Neuronal stem cell (in vitro differentiated cells): ENCODE results near the gene SULF2.

Experiments
- DNase-seq: peaks from one replicate; pipeline ENCODE4 v3.0.0-alpha.2; 2013; ENCODE audit warnings: low spot score
- H2AFZ ChIP-seq: one replicate; pipeline ENCODE4 v1.6.1; 2013; ENCODE audit warnings: mild to moderate bottlenecking, low read length, inconsistent platforms
- H2AK5ac ChIP-seq: 2 replicates; pipeline ENCODE4 v1.6.1; 2013; ENCODE audit warnings: low read depth, mild to moderate bottlenecking, inconsistent platforms, low read length, moderate library complexity, mixed read lengths
- H2BK120ac ChIP-seq: 2 replicates; pipeline ENCODE4 v1.6.1; 2013; ENCODE audit warnings: low read depth, mild to moderate bottlenecking, inconsistent platforms, low read length, moderate library complexity, mixed read lengths
- H2BK12ac ChIP-seq: one replicate; pipeline ENCODE4 v1.6.1; 2013; ENCODE audit warnings: low read length, inconsistent platforms
- H2BK15ac ChIP-seq: 2 replicates; pipeline ENCODE4 v1.6.1; 2013; ENCODE audit warnings: mild to moderate bottlenecking, low read length, inconsistent platforms, mixed read lengths
- H2BK5ac ChIP-seq: one replicate; pipeline ENCODE4 v1.6.1; 2013; ENCODE audit warnings: inconsistent platforms, mild to moderate bottlenecking, low read length, moderate library complexity
- H3K14ac ChIP-seq: one replicate; pipeline ENCODE4 v1.6.1; 2013; ENCODE audit warnings: low read length, inconsistent platforms
- H3K18ac ChIP-seq: 2 replicates; pipeline ENCODE4 v1.6.1; 2013; ENCODE audit warnings: low read length, inconsistent platforms
- H3K23ac ChIP-seq: 2 replicates; pipeline ENCODE4 v1.6.1; 2013; ENCODE audit warnings: low read depth, mild to moderate bottlenecking, mixed read lengths, low read length, inconsistent platforms; ENCODE audit not compliant: poor library complexity
- H3K27ac ChIP-seq: replicated peaks from 3 replicates; pipeline ENCODE4 v1.5.1; 2013; ENCODE audit warnings: low read length, inconsistent platforms
- H3K27me3 ChIP-seq, 3 experiments: 2 replicates each; pipeline ENCODE4 v1.6.1; 2013; ENCODE audit warnings: low read length in 3 of 3, mild to moderate bottlenecking in 2 of 3, inconsistent platforms in 1 of 3, low read depth in 1 of 3, mixed read lengths in 1 of 3, moderate library complexity in 1 of 3; ENCODE audit not compliant: control insufficient read depth in 3 of 3, insufficient read depth in 3 of 3
- H3K36me3 ChIP-seq, 2 donors: replicated peaks in 1 of 2; 2 replicates each; pipeline ENCODE4 v1.6.1; 2013; ENCODE audit warnings: low read length in 2 of 2; ENCODE audit not compliant: control insufficient read depth in 2 of 2, insufficient read depth in 2 of 2
- H3K4ac ChIP-seq: 2 replicates; pipeline ENCODE4 v1.6.1; 2013; ENCODE audit warnings: inconsistent platforms, mild to moderate bottlenecking, low read length, moderate library complexity
- H3K4me1 ChIP-seq, 2 donors: 1 replicate in 1 of 2; 2 replicates in 1 of 2; pipeline ENCODE4 v1.6.1; 2013; ENCODE audit warnings: low read length in 2 of 2, low read depth in 1 of 2; ENCODE audit not compliant: control insufficient read depth in 2 of 2, insufficient read depth in 1 of 2
- H3K4me2 ChIP-seq: one replicate; pipeline ENCODE4 v1.6.1; 2013; ENCODE audit warnings: mild to moderate bottlenecking, low read length, inconsistent platforms; ENCODE audit not compliant: insufficient read depth, poor library complexity, severe bottlenecking
- H3K4me3 ChIP-seq, 2 donors: 2 replicates each; pipeline ENCODE4 v1.5.1; 2013; ENCODE audit warnings: low read length in 2 of 2, mild to moderate bottlenecking in 2 of 2, inconsistent platforms in 1 of 2, moderate library complexity in 1 of 2
- H3K79me1 ChIP-seq: one replicate; pipeline ENCODE4 v1.6.1; 2013; ENCODE audit warnings: low read depth, mild to moderate bottlenecking, inconsistent platforms, low read length, moderate library complexity
- H3K9ac ChIP-seq: one replicate; pipeline ENCODE4 v1.6.1; 2013; ENCODE audit warnings: mild to moderate bottlenecking, low read depth, low read length, inconsistent platforms; ENCODE audit not compliant: poor library complexity
- H3K9me3 ChIP-seq, 2 donors: replicated peaks in 1 of 2; 2 replicates each; pipeline versions ENCODE3 to v1.6.1; 2013; ENCODE audit warnings: low read length in 2 of 2, mild to moderate bottlenecking in 2 of 2, inconsistent platforms in 1 of 2, low read depth in 1 of 2, mixed read lengths in 1 of 2, moderate library complexity in 1 of 2; ENCODE audit not compliant: control insufficient read depth in 2 of 2, insufficient read depth in 1 of 2
- H4K8ac ChIP-seq: one replicate; pipeline ENCODE4 v1.6.1; 2013; ENCODE audit warnings: low read depth, mild to moderate bottlenecking, inconsistent platforms, low read length, moderate library complexity
- H4K91ac ChIP-seq: one replicate; pipeline ENCODE4 v1.6.1; 2013; ENCODE audit warnings: low read length, low read depth, mild to moderate bottlenecking, inconsistent platforms; ENCODE audit not compliant: poor library complexity
- WGBS, 2 donors: extraction: QIAGEN DNeasy Blood & Tissue Kit; methylation state at CpG; one replicate each; pipeline ENCODE4 v1.1.7; 2013; ENCODE audit warnings: missing lambda C conversion rate in 2 of 2, mixed read lengths in 1 of 2; ENCODE audit not compliant: insufficient read length in 2 of 2, insufficient replicate concordance in 1 of 2; ENCODE audit errors: extremely low coverage in 2 of 2; 5-methylcytosine and 5-hydroxymethylcytosine counted together

The SULF2 gene

DNA sequence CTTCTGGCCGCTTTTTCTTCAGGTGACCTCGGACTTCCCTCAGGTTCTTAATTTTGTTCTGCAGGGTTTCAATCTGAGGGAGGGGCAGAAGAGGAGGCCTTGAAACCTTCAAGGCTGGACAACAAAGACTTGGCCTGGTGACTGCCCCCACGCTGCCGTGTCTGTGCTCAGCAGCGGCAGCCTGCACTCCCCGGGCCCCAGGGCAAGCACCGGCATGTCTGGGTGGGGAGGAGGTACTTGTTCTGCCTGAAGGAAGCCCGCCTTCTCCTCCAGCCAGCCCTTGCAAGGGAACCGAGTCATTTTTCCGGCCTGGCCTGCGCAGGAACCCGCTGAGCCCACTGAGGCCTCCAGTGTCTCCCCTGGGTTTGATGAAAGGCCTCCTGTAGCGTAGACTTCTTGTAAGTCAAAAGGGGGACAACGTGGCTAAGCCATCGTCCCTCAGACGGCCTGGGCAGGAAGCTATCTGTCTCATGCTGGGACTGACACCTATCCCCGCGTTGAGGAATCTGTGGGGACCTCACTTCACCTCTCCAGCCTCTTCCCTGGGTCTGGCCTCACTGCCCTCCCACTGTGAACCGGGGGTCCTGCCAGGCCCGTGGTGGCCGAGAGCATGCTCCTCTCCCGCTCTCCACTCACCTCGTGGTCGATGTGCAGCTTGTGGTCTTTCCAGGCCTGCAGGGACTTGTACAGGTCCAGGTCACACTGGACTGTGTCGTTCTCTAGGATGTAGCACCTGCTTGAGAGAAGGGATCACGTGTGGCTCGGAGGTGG, 119.9 kb downstream of the SULF2 start:
- H3K14ac ChIP-seq = no peak overlapping the region
- H3K9ac ChIP-seq = peak overlapping the region; percentile 45
- H3K27ac ChIP-seq = no peak overlapping the region
- H2AFZ ChIP-seq = no peak overlapping the region
- H2BK5ac ChIP-seq = peak overlapping the region; percentile 45
- H2BK120ac ChIP-seq = peak overlapping the region; percentile 26
- no peaks in the 10 kb centered on the region for H3K79me1 ChIP-seq
- DNase-seq = no peak
- H3K4me2 ChIP-seq = no peak overlapping the region
- H2BK15ac ChIP-seq = peak overlapping the region; percentile 75
- no peaks in the 10 kb centered on the region for H3K9me3 ChIP-seq
- peak overlapping the region; percentile 44 for H3K23ac ChIP-seq
- peaks cover 12 to 42% of the 10 kb centered on the region in 2 donors for H3K36me3 ChIP-seq
- no peaks in the 10 kb centered on the region for H3K27me3 ChIP-seq
- H3K18ac ChIP-seq = peak overlapping the region; percentile 66
- peak overlapping the region; percentile 42 for H3K4ac ChIP-seq
- no CpG with 5 or more reads among the region's 27 CpGs for WGBS, 2 donors
- peak overlapping the region; percentile 59 for H2AK5ac ChIP-seq
- peak overlapping the region; percentile 22 for H4K91ac ChIP-seq
- peaks cover 4 to 14% of the 10 kb centered on the region in 2 donors for H3K4me1 ChIP-seq
- peak overlapping the region; percentile 41 for H2BK12ac ChIP-seq
- H4K8ac ChIP-seq = peak overlapping the region; percentile 32
- no peak overlapping the region for H3K4me3 ChIP-seq

DNA sequence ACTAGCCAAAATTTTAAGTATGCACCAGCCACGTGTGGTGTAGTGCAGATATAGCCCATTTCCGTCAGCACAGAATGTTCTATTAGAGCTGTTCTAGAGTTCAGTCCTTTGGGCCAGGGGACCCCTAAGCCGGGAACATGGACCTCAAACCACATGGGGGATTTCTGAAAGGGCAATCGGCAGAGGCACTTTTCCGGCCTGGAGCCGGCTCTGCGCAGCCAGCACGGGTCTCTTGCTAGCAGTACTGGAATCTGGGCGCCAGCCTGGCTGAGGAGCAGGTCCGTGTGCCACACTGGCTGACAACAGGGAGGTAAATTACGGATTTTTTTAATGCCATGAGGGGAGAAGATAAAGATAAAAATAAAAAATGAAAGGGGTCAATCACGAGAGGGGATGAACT, 120.5 kb downstream of the SULF2 start:
- H2BK120ac ChIP-seq = no peak overlapping the region
- H2AFZ ChIP-seq = no peak overlapping the region
- 100% methylated on average over 2 of the region's 12 CpGs; no CpG with 5 or more reads in 1 of the 2 donors for whole genome bisulfite sequencing, 2 donors
- no peak overlapping the region for H4K8ac ChIP-seq
- H3K18ac ChIP-seq = no peak overlapping the region
- no peaks in the 10 kb centered on the region for H3K79me1 ChIP-seq
- H3K4ac ChIP-seq = no peak overlapping the region
- no peak overlapping the region for H2BK5ac ChIP-seq
- no peak for DNase-seq
- no peak overlapping the region for H3K4me2 ChIP-seq
- H3K27me3 ChIP-seq = no peaks in the 10 kb centered on the region
- H2BK15ac ChIP-seq = no peak overlapping the region
- no peak overlapping the region for H4K91ac ChIP-seq
- no peaks in the 10 kb centered on the region for H3K9me3 ChIP-seq
- no peak overlapping the region for H2BK12ac ChIP-seq
- H3K4me3 ChIP-seq = no peak overlapping the region
- H3K14ac ChIP-seq = no peak overlapping the region
- no peak overlapping the region for H3K23ac ChIP-seq
- peaks cover 12 to 48% of the 10 kb centered on the region in 2 donors for H3K36me3 ChIP-seq
- H3K27ac ChIP-seq = no peak overlapping the region
- H2AK5ac ChIP-seq = no peak overlapping the region
- H3K9ac ChIP-seq = no peak overlapping the region
- peaks cover 4 to 14% of the 10 kb centered on the region in 2 donors for H3K4me1 ChIP-seq

DNA sequence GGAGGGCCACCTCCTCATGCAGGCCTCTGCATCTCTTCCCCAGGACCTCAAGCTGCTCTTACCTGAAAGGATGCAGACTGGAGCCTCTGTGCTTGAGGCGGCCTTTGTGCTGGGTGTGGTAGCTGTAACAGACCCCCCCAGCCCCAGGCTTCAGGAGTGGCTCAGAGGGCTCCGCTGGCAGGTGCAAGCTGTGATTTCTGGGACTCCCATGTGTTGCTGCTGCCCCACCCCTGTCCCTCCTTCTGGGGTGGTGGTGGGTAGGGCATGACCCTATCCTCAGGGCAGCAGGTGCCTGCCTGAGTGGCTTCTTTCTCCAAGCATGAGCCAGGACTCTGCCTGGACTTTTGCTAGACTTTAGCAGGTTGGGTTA, 121.2 kb downstream of the SULF2 start:
- Histone ChIP-seq H3K79me1 (no peaks in the 10 kb centered on the region), H3K4me3 (no peak overlapping the region)
- no peak for DNase-seq

DNA sequence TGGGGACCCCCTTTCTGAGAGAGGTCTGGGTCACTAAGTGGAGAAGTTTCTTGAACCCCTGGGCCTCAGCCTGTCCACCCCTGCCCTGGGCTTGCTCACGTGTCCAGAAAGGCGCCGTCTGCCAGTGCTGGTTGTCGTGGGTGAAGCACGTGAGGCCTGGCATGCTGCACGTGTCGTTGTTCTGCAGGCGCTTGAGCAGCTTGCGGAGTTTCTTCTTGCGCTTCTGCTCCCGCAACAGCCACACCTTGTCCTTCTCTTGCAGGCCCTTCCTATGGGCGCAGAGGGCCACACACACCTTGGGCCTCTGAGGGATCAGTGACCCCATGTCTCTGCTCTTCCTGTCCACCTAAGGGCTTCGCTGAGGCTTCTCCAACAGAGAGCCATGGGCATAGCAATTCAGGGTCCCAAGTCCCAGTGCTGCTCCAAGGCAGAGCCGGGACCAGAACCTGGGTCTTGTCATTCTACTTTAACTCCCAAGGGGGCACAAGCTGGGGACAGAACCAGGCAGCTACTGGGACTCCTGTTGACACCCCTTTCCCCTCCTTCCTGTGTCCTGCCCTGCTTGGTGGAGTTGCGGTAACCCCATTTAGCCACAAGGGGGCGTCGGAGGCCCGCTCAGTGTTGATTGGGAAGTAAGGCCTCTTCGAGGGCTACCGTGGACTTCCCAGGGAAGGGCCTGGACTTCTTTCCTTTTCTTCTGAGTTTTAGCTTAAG, 121.8 kb downstream of the SULF2 start:
- H3K27ac ChIP-seq = no peak overlapping the region
- H2AK5ac ChIP-seq = no peak overlapping the region
- H3K4me1 ChIP-seq = peaks cover 4 to 14% of the 10 kb centered on the region in 2 donors
- H2AFZ ChIP-seq = peak overlapping the region; percentile 14
- H3K4ac ChIP-seq = no peak overlapping the region
- H3K9ac ChIP-seq = no peak overlapping the region
- DNase-seq = peak; percentile 85
- H3K79me1 ChIP-seq = no peaks in the 10 kb centered on the region
- no peak overlapping the region for H3K18ac ChIP-seq
- H4K8ac ChIP-seq = no peak overlapping the region
- no peak overlapping the region for H4K91ac ChIP-seq
- no peak overlapping the region for H3K23ac ChIP-seq
- H2BK5ac ChIP-seq = no peak overlapping the region
- no peak overlapping the region for H2BK120ac ChIP-seq
- H3K14ac ChIP-seq = no peak overlapping the region
- peaks cover 10 to 60% of the 10 kb centered on the region in 2 donors for H3K36me3 ChIP-seq
- whole genome bisulfite sequencing, 2 donors = no CpG with 5 or more reads among the region's 20 CpGs
- H3K27me3 ChIP-seq = no peaks in the 10 kb centered on the region
- H2BK15ac ChIP-seq = no peak overlapping the region
- no peak overlapping the region for H3K4me3 ChIP-seq
- no peaks in the 10 kb centered on the region for H3K9me3 ChIP-seq
- H2BK12ac ChIP-seq = no peak overlapping the region
- no peak overlapping the region for H3K4me2 ChIP-seq

More for the DNA sequence above, 121.2 kb downstream of the SULF2 start:
- Histone ChIP-seq H3K9me3 (no peaks in the 10 kb centered on the region), H2BK120ac (no peak overlapping the region), H3K9ac (no peak overlapping the region), H2AK5ac (no peak overlapping the region), H2BK15ac (no peak overlapping the region), H3K23ac (no peak overlapping the region), H3K14ac (no peak overlapping the region), H4K8ac (no peak overlapping the region), H3K27ac (no peak overlapping the region), H4K91ac (no peak overlapping the region), H3K18ac (peak overlapping the region; percentile 27), H3K36me3 (peaks cover 10 to 55% of the 10 kb centered on the region in 2 donors), H3K4me1 (peaks cover 4 to 14% of the 10 kb centered on the region in 2 donors), H2AFZ (peak overlapping the region; percentile 14), H2BK5ac (no peak overlapping the region), H3K4me2 (no peak overlapping the region), H3K27me3 (no peaks in the 10 kb centered on the region), H2BK12ac (no peak overlapping the region), H3K4ac (no peak overlapping the region)
- WGBS, 2 donors = no CpG with 5 or more reads among the region's 2 CpGs
